Uterus (tissue), 2 donors: ENCODE measurements around the gene MSH3.

Experiments
- POLR2A ChIP-seq, 2 donors: fragments of 450-650 bp; IDR thresholded peaks; one replicate each; pipeline ENCODE4 v1.6.1; 2016; ENCODE audit warnings: antibody characterized with exemption in 2 of 2, mild to moderate bottlenecking in 1 of 2, moderate library complexity in 1 of 2
- TF ChIP-seq, protein P1 (sequence below), 4 experiments: fragments of 200-600 bp in 2 of 4; fragments of 450-650 bp in 2 of 4; sonication (generic) in 2 of 4; IDR thresholded peaks; one replicate each; pipeline ENCODE4 v1.5.1; 2016 to 2019; ENCODE audit warnings: antibody characterized with exemption in 4 of 4, mild to moderate bottlenecking in 2 of 4, moderate library complexity in 1 of 4

DNA sequence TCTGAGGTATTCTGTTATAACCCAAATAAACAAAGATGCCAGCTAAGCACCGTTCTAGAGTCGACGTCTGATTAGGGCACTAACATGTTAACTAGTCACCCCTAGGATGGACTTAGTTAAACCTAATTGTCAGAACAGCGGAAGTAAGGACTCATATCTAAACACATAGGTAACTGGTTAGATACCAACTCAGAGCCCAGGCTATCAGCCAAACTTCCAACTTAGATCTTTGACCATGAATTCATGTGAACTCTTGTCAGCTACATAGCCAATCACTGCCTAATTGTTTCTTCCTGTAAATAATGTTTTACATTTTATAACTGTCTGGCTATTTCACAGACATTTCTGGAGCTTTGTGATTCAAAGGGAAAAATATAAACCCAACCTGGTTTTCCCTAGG, 84.6 kb downstream of the MSH3 start:
- TF ChIP-seq, protein P1, sequence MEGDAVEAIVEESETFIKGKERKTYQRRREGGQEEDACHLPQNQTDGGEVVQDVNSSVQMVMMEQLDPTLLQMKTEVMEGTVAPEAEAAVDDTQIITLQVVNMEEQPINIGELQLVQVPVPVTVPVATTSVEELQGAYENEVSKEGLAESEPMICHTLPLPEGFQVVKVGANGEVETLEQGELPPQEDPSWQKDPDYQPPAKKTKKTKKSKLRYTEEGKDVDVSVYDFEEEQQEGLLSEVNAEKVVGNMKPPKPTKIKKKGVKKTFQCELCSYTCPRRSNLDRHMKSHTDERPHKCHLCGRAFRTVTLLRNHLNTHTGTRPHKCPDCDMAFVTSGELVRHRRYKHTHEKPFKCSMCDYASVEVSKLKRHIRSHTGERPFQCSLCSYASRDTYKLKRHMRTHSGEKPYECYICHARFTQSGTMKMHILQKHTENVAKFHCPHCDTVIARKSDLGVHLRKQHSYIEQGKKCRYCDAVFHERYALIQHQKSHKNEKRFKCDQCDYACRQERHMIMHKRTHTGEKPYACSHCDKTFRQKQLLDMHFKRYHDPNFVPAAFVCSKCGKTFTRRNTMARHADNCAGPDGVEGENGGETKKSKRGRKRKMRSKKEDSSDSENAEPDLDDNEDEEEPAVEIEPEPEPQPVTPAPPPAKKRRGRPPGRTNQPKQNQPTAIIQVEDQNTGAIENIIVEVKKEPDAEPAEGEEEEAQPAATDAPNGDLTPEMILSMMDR (IDR thresholded peaks at IDR 0.05): no peak
- no peak for TF ChIP-seq POLR2A (IDR thresholded peaks at IDR 0.05)
